ENCODE results near the gene ZNF678.
"Not testable (repeated sequence)": the region's sequence is repeated elsewhere in the genome, so short reads cannot be mapped to it uniquely, and the experiment has no call there.

The ZNF678 gene

DNA sequence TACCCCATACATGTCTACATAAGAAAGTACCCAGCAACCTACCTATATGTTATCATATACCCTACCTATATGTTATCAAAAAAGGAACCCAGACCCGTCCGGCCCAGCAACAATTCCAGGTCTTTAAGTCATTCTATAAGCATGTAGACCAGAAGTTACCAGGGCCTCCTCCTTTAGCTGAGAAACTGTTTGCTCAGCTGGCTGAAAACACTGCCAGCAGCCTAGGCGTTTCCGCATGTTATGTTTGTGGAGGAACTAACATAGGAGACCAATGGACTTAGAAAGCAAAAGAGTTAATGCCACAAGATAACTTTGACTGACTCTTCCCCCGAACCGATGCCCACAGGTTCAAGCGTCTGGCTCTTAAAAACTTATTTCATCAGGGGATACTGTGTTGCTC lies 7.1 kb upstream of the ZNF678 start:
- no peak for DNase-seq

DNA sequence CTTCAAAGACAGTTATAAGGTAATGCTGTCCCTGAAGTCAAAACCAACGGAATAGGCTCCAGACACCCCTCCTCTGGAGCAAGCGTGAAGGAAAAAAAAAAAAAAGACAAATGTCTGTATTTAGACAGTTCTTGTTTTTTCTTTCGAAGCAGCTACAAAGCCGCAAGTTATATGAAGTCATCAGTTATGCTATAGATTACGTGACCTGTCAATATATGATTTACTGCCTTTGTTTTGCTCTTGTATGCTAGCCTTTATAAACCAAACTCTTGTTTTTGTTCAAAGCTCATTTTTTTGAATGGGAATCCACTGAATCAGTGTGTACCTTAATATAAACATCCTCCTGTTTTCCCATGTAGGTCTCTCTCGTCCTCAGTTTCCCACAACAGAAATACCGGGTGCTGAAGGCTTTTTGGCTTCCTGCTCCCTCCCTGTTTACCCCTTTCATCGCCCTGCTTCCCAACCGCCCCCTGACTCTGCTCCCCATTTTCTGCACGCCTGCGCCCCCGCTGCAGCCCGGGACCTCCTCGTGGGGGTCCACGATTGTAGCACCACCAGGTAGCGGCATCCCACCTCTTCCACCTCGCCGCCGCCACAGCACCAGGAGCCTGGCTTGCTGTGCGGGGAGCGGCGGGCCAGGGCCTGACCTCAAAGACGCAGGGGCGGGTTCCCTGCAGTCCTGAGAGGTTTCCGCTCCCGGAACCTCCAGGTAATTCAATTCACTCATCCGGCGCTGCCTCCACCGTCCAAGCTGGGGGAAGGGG lies 5.2 kb upstream of the ZNF678 start:
- no peak for DNase-seq

DNA sequence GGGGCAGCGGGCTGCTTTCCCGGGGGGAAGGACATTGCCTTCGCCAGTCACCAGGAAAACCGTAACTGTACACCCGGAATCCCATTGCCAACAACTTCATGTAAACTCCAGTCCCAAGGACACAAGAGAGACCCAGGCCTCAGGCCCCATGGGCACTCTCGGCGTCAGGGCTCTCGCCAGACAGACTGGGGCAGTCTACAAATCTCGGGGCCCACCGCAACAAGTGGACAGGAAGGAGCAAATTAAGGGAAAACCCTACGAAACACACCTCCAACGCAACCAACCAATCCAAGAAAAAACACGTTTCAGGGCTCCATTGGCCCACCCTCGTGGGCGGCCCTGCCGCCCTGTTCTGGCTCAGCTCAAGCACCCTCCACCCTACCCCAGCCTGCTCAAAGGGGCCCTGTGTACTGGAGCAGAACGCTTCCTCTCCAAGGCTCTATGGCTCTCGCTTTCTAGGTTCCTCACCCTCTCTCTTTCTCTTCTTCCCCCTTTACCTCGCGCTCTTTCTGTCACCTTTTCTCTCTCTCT lies 4.6 kb upstream of the ZNF678 start:
- DNase-seq, result no peak

DNA sequence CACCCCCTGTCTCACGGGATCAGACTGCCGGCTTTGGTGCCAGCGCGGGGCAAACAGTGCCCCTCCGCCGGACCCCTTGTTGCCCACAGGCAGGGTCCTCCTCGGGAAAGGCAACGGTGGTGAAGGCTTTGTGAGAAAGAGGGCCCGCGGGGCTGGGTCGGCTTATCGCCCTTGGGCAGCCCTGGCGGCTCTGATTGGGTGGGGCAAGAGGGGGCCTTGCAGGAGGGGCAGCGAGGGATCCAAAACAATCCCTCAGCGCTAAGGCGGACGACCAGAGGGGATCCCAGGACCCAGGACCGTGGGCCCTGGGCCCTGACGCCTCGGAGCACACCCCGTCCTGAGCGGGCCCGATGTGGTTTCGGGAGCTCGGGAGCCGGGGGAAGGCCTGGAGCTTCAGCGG lies 3.9 kb upstream of the ZNF678 start:
- DNase-seq, result no peak

DNA sequence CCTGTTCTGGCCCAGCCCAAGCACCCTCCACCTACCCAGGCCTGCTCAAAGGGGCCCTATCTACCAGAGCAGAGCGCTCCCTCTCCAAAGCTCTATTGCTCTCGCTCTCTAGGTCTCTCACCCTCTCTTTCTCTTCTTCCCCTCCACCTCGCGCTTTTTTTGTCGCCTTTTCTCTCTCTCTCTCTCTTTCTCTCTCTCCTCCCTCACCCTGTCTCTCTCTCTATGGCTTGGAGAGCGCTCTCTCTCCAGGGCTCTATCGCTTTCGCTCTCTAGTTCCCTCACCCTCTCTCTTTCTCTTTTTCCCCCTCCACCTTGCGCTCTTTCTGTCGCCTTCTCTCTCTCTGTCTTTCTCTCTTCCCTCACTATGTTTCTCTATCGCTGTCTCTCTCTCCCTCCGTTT lies 3.4 kb upstream of the ZNF678 start:
- no peak for DNase-seq

DNA sequence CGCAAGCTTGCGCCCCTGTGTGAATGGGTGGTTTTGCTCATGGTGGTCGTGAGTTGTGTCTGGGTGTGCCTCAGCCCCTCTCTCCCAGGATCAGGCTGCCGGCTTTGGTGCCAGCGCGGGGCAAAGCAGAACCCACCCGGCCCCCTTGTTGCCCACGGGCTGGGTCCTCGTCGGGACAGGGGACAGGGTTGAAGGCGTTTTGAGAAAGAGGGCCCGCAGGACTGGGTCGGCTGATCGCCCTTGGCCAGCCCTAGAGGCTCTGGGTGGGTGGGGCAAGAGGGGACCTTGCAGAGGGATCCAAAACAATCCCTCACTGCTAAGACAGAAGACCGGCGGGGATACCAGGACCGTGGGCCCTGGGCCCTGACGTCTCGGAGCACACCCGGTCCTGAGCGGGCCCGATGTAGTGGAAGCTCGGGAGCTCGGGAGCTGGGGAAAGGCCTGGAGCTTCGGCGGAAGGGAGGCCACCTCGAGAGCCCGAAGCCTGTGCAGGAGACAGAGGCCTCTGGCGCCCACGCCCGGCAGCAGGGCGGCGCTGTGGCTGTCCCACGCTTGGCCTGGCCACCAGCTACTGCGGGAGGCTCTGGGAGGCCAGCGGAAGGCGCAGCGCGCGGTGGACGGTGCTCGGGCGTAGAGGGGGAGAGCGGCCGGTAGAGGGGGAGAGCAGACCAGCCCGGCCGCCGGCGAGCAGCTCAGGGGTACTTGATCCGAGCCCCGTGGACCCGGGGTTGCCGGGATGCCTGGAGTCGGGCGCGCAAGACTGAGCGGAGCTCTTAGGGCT lies 2.8 kb upstream of the ZNF678 start:
- no peak for DNase-seq

DNA sequence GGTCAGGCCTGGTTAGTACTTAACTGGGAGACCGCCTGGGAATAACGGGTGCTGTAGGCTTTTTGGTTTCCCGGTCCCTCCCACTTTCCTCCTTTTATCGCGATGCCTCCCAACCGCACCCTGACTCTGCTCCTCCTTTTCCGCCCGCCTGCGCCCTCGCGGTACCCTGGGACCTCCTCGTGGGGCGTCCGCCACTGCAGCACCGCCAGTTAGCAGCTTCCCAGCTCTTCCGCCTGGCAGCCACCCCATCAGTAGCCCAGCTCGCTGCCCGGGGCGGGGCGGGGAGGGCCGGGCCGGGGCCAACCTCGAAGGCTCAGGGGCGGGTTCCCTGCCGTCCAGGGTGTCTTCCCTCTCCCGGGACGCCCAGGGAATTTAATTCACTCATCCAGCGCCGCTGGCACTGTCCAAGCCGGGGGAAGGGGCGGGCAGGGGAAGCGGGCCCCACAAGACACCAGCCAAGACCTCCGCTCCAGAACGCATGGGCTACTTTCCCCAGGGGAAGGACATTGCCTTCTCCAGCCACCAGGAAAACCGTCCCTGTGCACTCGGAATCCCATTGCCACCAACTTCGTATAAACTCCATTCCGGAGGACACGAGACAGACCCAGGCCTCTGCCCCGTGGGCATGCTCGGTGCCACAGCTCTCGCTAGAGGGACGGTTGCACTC lies 2.0 kb upstream of the ZNF678 start:
- no peak for DNase-seq

DNA sequence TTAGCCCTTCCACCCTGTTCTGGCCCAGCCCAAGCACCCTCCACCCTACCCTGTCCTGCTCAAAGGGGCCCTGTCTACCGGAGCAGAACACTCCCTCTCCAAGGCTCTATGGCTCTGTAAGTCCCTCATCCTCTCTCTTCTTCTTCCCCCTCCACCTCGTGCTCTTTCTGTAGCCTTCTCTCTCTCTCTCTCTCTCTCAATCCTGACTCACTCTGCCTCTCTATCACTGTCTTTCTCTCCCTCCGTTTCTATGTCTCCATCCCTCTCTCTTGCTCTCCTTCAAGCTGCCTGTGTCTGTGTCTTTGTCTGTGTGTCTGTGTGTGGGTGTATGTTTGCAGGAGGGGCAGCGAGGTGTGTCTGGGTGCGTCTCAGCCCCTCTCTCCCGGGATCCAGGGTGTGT lies 1.3 kb upstream of the ZNF678 start:
- DNase-seq, result no peak

DNA sequence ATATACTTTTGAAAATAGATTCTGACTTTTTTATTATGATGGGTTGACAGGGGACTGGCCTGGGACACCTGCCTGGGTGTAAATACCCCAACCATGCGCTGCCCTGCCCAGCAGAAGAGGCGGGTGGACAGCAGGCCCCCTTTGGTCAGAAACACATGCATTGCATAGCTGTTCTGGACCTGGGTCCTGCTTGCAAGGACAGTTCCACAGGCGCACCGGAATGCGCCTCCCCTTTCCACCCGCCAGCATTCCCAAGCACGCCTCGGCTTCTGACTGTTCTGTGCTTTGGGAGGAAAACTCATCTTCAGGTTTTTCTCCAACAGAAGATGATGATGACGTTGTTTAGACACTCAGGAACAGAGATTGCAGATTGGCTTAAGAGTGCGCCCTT lies 428 bp upstream of the ZNF678 start:
- no peak for DNase-seq

DNA sequence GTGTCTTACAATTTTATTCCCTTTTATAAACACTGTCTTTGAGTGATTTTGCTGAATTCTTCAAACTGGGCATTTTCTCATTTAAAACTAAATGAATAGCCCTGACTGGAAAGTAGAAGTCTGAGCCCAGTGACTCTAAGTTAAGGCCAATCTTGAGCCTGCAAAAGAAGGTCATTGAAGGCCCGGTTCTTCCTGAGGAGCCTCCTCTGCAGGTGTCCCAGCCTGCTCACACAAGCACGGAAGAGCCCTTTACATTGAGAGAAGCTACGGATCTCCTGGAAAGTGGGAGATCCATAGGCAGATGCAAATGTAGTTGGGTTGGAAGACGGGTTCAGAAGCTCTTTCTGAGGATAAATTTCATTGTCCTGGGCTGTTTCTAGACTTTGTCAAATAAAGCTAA lies 3.9 kb downstream of the ZNF678 start:
- DNase-seq, result no peak

DNA sequence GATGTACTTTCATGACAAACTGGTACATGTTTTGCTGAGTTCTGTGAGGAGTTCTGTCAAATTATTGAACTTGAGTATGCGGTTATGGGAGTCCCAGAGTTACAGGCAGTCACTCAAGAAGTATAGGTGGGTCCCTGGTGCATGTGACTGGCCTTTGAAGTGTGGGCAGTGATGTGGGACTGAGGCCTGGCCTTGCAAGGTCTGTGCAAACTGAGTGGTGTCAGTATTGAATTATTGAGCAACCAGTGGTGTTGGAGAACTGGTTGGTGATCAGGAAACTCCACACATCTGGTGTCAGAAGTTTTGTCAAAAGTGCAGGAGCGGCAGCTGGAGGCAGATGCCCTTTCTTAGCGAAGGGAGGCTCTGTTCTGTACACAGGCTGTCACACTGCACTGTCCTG lies 5.2 kb downstream of the ZNF678 start:
- DNase-seq, result no peak

DNA sequence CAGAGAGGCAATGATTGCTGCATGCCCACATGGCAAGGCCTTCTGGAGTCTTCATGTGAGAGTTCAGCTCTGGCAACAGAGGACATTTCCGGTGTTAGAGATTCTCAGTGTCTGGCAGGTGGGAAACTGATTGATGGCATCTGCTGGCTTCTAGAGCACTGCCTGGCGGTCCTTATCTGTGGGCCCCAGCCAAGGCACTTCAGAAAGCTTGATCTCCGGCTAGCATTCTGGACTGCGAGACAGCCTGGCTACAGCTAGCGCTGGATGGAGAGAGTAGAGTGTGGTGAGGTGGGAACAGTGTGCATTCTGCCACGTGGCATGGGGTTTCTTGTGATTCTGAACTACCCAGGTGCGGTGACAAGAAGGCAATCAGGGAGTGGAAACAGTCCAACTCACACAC lies 9.4 kb downstream of the ZNF678 start:
- no peak for DNase-seq

DNA sequence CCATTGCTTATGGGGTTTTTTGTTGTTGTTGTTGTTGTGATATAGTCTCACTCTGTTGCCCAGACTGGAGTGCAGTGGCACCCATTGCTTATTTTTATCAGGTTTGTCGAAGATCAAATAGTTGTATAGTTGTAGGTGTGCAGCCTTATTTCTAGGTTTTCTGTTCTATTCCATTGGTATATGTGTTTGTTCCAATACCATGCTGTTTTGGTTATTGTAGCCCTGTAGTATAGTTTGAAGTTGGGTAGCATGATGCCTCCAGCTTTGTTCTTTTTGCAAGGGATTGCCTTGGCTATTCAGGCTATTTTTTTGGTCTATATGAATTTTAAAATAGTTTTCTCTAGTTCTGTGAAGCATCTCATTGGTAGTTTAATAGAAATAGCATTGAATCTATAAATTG lies 11.6 kb downstream of the ZNF678 start:
- no peak for DNase-seq

DNA sequence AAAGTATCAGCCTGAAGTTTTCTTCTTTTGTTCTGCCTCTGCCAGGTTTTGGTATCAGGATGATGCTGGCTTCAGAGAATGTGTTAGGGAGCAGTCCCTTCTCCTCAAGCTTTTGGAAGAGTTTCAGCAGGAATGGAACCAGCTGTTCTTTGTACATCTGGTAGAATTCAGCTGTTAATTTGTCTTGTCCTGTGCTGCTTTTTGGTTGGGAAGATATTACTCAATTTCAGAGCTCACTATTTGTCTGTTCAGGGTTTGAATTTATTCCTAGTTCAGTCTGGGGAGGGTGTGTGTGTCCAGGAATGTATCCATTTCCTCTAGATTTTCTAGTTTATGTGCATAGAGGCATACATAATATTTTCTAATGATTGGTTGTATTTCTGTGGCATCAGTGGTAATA lies 12.8 kb downstream of the ZNF678 start:
- no peak for DNase-seq

DNA sequence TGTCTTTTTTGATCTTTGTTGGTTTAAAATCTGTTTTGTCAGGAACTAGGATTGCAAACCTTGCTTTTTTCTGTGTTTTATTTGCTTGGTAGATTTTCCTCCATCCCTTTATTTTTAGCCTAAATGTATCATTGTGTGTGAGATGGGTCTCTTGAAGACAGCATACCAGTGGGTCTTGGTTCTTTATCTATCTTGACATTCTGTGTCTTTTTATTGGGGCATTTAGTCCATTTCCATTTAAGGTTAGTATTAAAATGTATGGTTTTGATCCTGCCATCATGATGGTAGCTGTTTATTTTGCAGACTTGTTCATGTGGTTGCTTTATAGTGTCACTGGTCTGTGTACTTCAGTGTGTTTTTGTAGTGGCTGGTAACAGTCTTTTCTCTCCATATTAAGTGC lies 14.1 kb downstream of the ZNF678 start:
- no peak for DNase-seq

DNA sequence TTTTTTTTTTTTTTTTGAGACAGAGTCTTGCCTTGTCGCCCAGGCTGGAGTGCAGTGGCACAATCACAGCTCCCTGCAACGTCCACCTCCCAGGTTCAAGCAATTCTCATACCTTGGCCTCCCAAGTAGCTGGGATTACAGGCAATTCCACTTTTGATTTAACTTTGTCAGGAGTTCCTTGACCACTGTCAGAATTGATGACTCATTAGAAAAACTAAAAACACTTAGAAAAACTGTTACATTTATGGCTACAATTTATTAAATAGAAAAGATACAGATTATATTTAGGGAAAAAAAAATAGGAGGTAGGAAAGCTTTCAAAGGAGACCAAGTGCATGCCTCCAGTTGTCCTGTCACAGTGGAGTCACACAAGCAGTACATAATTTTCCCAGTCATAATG lies 20.0 kb downstream of the ZNF678 start:
- DNase-seq, result no peak

DNA sequence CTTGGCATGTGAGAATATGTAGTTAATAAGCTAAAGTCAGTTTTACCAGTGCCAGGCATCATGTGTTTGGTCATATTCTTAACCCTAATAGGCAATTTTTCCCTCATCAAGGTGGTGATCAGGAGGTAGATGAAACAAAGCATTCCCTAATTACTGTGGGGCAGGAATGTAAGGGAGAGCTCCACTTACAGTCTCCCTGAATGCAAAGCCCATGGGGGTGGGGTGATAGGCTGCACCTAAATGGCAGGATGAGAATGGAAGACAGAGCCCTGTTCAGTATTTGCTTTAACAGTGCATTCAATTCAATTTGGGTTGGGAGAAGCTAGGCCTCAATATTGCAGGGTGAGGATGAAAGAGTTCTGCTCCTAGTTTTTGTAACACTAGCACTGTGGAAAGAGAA lies 23.4 kb downstream of the ZNF678 start:
- no peak for DNase-seq

DNA sequence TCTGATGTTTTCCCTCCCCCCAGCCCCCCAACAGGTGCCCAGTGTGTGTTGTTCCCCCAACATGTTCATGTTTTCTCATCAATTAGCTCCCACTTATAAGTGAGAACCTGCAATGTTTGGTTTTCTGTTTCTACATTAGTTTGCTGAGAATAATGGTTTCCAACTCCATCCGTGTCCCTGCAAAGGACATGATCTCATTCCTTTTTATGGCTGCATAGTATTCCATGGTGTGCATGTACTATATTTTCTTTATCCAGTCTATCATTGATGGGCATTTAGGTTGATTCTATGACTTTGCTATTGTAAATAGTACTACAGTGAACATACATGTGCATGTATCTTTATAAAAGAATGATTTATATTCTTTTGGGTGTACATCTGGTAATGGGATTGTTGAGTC lies 24.6 kb downstream of the ZNF678 start:
- no peak for DNase-seq

DNA sequence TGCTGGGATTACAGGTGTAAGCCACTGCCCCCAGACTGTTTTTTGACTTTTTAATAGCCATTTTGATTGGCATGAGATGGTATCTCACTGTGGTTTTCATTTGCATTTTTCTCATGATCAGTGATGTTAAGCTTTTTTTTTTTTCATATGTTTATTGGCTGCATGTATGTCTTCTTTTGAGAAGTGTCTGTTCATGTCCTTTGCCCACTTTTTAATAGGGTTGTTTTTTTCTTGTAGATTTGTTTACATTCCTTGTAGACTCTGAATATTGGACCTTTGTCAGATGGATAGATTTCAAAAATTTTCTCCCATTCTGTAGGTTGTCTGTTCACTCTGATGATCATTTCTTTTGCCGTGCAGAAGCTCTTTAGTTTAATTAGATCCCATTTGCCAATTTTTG lies 25.4 kb downstream of the ZNF678 start:
- DNase-seq, result not testable (repeated sequence)

DNA sequence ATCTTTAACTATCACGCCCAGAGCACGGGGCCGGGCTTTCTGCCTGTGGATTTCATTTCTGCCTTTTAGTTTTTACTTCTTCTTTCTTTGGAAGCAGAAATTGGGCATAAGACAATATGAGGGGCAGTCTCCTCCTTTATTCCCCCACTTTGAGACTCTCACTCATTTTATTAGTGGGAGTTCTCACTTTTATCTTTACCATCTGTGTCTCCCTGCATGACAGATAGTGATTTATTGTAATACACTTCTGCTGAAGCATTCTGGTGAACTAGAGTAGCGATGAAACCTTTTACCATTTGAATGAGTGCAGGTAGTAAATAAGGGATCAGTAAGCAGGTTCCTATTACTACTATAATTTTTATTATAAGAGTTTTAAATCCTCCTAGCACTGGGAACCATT lies 26.4 kb downstream of the ZNF678 start:
- not testable (repeated sequence) for DNase-seq

DNA sequence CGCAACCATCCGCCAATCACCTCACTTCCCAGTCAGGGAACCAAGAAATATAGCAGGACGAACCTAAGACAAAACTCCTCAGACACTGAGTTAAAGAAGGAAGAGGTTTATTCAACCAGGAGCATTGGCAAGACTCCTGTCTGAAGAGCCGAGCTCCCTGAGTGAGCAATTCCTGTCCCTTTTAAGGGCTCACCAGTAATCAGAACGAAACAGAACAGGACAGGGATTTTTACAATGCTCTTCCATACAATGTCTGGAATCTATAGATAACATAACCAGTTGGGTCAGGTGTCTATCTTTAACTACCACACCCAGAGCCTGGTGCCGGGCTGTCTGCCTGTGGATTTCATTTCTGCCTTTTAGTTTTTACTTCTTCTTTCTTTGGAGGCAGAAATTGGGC lies 32.9 kb downstream of the ZNF678 start:
- DNase-seq, result not testable (repeated sequence)

DNA sequence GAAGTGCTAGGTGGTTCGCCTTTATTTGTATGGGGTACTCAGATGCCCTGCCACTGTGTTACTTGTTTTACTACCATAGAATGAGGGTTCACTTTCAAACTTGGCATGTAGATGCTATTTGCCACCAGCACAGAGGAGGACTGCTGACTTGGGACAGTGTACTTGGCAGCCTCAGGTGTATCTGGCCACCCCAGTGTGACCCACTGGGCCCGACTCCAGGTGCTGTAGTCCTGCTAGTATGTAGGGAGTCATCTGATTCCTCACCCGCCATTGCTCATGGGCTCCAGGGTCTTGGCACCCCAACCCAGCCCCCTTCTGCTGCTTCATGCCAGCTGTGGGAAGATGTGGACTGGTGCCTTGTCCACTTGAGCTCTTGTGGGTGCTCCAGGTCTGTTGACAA lies 40.0 kb downstream of the ZNF678 start:
- DNase-seq, result no peak

DNA sequence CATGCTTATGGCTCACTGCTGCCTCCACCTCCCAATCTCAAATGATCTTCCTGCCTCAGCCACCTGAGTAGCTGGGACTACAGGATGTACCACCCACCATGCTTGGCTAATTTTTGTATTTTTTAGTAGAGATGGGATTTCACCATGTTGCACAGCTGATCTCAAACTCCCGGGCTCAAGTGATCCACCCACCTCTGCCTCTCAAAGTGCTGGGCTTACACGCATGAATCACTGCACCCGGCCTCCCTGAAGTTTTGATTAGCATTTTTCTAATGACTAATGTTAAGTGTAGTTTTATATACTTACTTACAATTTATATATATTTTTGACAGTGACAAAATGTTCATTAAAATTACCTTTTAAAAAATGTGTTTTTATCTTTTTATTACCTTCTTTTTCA lies 41.1 kb downstream of the ZNF678 start:
- DNase-seq, result no peak

DNA sequence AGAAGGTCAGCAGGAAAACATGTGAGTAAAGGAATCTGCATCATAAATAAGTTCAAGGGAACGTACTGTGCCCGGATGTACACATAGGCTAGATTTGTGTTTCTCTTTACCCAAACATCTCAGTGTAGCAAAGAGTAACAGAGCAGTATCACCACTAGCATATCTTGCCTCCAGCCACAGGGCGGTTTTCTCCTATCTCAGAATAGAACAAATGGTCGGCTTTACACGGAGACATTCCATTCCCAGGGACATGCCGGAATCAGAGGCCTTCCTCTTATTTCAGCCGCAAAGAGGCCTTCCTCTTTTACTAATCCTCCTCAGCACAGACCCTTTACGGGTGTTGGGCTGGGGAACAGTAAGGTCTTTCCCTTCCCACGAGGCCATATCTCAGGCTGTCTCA lies 42.9 kb downstream of the ZNF678 start:
- DNase-seq, result not testable (repeated sequence)

Measured in AML-193 (cell line).